GM21528 (cell line): ENCODE measurements around the gene PLRG1.
A peak's percentile ranks its signal among the peaks of the same experiment; 100 is the strongest.

Experiments
- ATAC-seq: cut with Tn5 transposase; IDR thresholded peaks from one replicate; pipeline ENCODE4 v1.9.1; 2021; ENCODE audit warnings: mild to moderate bottlenecking, moderate library complexity; ENCODE audit not compliant: unreplicated experiment, low FRiP score

The PLRG1 gene

DNA sequence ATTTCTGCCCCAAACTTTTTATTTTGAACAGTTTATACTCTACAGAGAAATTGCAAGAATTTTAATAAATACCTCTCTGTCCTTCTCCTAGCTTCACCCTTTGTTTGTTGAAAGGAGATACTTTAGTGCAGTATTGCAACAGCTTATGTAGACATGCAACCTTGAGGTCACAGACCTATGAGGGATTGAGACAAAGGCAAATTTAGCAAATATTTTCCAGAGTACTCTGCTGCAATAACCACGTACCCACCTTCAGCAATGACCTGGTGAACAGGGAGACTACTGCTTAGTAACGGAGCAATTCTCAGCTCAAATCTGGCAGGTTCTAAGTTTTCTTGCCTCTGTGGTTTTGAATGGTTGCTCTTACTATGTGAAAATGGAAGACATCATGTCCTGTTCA lies 27.1 kb upstream of the PLRG1 start:
- ATAC-seq, result no peak

DNA sequence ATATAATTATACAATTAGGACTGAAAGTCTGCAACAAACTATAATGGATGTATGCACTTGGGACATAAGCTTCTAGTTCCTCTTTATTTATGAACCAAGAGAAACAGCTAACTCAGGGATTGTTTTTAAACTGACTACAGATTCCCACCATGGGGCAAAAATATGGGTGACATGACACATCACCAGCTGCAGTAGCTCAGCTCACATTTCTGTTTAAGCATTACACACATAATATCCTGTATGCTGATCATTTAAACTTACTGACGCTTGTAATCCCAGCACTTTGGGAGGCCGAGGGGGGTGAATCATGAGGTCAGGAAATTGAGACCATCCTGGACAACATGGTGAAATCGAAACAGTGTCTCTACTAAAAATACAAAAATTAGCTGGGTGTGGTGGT lies 24.1 kb upstream of the PLRG1 start:
- no peak for ATAC-seq

DNA sequence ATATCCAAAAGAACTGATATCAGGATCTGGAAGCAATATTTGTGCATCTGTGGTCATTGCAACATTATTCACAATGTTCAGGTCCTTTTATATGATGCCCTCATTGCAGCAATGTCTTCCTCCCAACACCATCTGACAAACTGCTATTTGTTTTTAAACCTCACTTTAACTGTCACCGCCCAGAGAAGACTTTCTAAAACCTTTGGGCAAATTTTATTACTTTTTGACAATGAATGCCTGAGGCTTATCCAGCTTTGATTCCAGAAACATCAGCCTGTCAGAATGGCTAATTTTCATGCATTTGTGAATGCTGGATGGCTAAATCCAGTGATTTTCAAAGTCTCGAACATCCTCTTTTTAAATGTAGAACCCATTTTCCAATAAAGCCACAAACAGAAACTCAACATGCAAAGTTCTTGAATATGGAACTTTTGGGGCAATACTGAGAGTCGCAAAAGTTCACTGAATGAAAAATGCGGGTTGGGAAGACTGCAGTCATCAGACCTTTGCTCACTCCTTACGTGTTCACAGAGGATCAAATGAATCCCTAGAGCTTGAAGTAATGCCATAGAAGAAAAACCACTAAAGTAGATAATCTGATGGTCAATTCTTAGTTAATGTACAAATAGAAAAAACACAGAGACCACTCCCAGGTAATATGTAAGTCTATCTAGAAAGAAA lies 23.1 kb upstream of the PLRG1 start:
- no peak for ATAC-seq

DNA sequence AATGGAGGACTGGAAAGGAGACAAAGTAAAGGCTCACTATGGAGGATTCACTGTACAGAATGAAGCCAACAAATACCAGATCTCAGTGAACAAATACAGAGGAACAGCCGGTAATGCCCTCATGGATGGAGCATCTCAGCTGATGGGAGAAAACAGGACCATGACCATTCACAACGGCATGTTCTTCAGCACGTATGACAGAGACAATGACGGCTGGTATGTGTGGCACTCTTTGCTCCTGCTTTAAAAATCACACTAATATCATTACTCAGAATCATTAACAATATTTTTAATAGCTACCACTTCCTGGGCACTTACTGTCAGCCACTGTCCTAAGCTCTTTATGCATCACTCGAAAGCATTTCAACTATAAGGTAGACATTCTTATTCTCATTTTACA lies 19.4 kb upstream of the PLRG1 start:
- ATAC-seq, result no peak

DNA sequence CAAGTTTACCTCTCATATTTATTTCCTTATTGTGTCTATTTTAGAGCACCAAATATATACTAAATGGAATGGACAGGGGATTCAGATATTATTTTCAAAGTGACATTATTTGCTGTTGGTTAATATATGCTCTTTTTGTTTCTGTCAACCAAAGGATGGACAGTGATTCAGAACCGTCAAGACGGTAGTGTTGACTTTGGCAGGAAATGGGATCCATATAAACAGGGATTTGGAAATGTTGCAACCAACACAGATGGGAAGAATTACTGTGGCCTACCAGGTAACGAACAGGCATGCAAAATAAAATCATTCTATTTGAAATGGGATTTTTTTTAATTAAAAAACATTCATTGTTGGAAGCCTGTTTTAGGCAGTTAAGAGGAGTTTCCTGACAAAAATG lies 18.8 kb upstream of the PLRG1 start:
- no peak for ATAC-seq

DNA sequence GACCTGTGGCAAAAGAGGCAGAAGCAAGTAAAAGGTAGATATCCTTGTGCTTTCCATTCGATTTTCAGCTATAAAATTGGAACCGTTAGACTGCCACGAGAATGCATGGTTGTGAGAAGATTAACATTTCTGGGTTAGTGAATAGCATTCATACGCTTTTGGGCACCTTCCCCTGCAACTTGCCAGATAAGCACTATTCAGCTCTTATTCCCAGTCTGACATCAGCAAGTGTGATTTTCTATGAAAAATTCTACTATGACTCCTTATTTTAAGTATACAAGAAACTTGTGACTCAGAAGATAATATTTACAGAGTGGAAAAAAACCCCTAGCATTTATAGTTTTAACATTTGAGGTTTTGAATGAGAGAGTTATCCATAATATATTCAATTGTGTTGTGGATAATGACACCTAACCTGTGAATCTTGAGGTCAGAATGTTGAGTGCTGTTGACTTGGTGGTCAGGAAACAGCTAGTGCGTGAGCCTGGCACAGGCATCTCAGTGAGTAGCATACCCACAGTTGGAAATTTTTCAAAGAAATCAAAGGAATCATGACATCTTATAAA lies 16.5 kb upstream of the PLRG1 start:
- no peak for ATAC-seq

DNA sequence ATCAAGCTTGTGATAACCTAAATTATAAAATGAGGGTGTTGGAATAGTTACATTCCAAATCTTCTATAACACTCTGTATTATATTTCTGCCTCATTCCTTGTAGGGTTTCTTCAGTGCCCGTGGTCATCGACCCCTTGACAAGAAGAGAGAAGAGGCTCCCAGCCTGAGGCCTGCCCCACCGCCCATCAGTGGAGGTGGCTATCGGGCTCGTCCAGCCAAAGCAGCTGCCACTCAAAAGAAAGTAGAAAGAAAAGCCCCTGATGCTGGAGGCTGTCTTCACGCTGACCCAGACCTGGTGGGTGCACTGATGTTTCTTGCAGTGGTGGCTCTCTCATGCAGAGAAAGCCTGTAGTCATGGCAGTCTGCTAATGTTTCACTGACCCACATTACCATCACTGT lies 15.5 kb upstream of the PLRG1 start:
- ATAC-seq, result no peak

DNA sequence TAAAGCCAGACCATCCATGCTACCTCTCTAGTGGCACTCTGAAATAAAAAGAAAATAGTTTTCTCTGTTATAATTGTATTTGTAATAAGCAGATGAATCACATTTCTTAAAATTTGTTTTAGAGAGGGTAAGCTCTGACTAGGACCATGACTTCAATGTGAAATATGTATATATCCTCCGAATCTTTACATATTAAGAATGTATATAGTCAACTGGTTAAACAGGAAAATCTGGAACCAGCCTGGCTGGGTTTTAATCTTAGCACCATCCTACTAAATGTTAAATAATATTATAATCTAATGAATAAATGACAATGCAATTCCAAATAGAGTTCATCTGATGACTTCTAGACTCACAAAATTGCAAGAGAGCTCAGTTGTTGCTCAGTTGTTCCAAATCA lies 14.1 kb upstream of the PLRG1 start:
- no peak for ATAC-seq

DNA sequence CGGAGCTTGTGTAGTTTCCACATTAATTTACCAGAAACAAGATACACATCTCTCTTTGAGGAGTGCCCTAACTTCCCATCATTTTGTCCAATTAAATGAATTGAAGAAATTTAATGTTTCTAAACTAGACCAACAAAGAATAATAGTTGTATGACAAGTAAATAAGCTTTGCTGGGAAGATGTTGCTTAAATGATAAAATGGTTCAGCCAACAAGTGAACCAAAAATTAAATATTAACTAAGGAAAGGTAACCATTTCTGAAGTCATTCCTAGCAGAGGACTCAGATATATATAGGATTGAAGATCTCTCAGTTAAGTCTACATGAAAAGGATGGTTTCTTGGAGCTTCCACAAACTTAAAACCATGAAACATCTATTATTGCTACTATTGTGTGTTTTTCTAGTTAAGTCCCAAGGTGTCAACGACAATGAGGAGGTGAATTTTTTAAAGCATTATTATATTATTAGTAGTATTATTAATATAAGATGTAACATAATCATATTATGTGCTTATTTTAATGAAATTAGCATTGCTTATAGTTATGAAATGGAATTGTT lies 12.6 kb upstream of the PLRG1 start, which contains the start of gene FGB:
FGB (plus strand) TSS at position 315 of the 558 bp plus-strand sequence; CDS start at position 323, 8 bp downstream.
- no peak for ATAC-seq

DNA sequence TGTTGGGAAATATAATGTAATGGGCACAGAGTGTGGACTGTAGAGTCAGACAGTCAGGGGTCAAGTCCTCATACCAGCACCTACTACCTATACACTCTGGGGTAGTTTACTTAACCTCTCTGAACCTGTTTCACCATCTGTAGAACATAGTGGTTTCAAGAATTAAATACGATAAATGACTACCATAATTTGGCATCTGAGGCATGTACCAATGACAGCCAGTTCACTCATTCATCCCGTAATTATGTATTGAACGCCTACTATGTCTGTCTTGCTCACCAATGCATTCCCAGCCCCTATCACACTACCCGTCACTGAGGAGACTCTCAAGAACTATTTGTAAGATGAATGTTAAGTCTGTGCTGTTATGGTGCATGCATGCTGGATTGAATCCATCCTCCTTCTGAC lies 10.6 kb upstream of the PLRG1 start:
- no peak for ATAC-seq

DNA sequence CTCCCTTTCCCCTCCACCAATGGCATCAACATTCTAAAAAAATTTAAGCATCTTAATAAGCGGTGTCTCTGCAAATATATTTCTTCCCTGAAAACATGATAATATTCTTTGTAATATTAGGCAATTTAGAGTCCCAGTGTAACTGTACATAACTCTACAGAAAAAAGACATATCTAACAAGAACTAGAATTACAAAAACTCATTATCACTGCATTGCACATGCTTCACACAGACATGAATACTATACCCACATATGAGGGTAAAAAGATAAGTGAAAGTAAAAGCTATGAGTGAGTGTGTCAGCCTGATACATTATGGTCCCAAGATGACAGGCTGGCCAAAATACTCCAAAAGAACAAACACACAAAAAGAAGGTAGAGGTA lies 10.2 kb upstream of the PLRG1 start:
- ATAC-seq, result no peak

DNA sequence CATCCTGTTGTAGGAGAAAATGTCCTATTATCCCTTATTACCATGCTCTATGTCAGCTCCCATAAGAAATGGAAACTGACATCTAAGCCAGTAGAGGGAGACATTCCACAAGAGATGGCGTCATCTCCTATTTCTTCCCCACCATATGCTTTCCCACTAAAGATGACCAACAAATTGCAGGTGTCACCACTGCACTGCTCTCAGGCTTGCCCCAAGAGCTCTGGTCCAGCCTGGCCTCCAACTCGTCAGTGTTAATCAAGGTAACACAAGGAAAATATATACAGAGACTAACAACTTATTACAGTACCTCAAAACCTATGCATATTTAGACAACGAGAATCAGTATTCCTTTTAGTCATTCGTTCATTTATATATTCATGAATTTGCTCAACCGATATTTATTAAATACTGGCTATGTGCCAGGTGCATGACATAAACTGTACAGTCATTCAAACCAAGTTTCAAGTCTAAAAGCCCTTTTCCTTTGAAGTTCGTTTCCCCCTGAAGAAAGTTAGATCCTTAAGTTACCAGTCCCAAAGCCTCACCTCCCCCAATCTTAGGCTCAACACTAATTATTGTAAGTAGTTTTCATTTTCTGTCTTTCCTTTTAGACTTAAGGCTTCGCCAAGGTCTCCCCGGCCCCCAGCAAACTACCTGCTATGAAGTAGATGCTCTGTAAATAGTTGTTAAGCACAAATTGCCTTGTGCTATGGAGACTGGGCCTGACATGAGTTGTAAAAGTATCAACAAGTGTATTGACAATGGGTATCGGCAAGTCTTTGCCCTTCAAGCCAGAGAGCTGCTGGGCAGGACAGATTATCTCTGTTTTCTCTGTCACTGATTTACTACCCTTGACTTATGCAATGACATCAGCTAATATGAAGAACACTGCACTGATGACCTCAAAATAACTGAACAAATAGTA lies 9.6 kb upstream of the PLRG1 start:
- no peak for ATAC-seq

DNA sequence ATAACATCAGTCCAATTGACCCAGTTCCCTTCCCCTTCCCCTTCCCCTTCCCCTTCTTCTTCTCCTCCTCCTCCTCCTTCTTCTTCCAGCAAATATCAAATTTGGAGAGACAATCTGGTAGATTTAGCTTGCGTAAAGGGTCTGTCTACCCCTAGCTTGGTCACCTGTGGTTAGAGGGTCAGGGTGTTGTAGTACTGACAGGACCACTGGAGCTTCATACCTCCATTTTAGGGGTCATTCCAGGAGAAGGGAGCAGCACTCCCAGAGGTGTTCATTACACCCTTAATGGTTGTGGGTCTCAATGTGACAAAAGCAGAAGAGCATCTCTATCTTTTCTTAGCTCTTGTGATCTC lies 8.9 kb upstream of the PLRG1 start:
- no peak for ATAC-seq

DNA sequence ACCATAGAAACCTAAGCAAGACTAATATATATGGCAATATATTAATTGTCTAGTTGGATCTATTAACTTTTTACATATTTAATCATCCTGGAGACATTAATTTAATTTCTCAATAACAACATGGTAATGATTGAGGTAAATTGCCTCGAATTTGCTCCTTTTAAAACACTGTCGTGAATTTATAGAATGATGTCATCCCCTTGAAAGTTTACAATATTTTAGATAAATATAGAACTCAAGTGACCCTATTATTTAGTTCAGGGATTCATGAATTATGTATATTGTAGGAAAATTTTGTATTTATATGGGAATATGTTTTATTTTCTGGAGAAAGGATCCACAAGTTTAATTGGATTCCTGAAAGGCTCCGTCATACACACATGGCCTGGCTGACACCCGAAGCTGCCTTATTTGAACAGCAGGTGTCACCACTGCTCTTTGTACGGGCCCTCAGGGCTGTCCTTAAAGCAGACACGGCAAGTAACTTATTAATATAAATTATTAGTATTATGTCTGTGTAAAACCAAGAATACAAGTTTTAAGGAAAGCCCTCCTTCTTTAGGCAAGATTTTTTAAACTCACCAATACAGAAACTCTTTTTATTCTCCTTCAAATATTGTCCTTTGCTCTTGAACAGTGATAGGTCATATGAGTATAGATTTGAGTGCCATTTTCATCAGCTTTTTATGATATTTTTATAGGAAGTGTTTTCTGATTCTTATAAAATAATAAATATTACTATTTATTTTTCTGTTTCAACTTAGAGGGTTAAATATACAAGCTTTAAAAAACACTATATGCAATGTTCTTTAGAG lies 1.9 kb upstream of the PLRG1 start:
- ATAC-seq, result peak; percentile 48

DNA sequence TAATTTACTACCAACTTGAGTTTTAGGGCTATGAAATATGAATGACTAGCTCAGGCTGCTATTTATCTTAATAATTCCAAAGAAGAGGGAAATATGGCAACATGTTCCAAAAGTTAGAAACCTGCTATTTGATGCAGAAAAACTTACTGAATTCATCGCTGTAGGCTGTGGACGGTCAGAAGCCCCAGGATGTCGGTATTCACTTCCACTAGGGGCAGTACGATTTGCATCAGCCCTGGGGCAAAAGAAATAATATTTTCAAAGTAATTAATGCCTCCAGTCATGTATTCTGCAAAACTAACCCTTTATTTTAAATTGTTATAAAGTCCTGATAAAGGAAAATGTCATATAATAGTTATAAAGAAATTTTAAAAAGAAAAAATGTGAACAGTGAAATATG lies 4.5 kb downstream of the PLRG1 start:
- no peak for ATAC-seq

DNA sequence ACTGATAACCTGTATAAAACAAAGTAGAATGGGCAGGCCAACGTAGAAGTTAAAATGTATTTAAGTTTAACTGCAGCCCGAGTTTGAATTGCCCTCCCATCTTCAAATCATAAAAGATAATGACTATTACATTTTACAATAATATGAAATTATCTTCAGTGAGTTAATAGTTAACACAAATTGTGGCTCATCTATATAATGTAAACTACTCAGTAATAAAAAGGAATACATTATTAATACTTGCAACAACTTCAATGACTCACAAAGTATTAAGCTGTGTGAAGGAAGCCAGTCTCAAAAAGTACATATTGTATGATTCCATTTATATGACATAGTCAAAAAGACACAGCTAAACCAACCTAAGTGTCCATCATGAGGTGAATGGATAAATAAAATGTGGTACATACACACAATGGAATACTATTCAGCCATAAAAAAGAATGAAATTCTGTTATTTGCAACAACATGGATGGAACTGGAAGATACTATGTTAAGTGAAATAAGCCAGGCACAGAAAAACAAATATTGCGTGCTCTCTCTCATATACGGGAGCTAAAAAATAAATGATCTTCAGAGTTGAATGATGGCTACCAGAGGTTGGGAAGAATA lies 7.8 kb downstream of the PLRG1 start:
- ATAC-seq, result no peak

DNA sequence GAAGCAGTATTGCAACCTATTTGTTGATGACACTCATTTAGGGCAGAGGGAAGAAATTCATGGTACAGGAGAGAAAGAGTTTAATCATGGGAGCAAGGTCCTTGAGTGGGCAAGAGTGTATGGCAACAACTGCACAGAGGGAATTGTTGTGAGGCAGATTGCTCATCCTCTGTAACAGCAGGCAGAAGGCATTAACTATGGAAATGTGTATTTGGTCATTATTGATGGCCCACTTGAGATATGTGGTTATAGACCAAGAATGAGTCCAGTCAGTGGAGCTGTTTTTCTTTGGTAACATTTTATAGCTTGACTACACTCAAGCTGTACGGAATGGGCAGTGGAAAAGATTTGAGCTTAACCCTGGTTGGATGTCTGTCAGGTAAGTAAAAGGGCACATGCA lies 15.9 kb downstream of the PLRG1 start:
- no peak for ATAC-seq

DNA sequence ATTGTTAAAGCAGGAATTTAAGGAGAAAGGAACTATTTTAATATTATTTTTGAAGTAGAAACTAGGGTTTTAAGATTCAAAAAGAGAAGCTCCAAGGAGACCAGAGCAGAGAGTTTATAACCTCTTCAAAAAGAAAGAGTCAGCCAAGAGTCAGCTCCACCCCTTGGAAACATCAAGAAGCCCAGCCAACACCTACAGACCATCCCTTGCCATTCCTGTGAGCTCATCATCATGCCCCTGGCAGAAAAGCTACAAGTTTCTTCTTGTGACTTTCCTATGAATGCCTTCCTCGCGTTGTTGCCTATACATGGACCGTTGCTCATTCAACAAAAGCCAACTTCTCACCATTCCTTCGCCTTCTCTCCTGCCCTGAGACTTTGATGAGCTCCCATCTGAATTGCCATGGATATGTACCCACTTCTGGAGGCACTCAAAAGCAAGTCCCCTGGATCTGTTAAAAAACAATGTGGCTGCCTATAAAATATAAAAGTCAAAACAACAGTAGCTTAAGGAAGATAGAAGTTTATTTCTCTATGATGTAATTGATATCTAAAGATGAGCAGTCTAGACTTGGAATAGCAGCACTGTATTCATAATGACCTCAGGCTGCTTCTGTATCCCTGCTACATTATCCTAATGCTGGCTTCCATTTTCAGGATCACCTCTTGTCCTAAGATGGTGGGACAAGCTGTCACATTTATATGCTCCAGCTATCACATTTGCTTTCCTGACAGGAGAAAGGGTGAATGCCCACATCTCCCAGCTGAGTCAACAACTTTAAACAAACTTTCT lies 20.3 kb downstream of the PLRG1 start:
- ATAC-seq, result no peak

DNA sequence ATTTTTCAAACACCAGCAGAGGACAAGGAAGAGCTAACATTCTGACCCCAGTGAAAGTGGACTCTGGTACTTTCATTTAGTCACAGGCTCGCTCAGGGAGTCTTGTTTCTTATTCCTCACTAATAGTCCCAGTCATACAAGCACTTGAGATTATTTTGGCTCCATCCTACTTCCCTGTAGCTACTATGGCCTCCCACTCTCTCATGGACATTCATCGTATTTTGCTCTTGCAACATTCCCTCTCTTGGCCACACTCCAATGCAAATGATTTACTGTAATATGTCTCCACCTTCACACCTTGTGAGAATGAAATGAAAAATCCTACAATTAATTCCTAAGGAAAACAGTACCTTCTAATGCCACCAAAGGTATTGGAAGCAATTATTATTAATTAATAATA lies 21.3 kb downstream of the PLRG1 start:
- no peak for ATAC-seq
